ENCODE measurements around the gene ARHGEF28.

The ARHGEF28 gene

GRCh38 chr5:73946278-73946677, 320.3 kb downstream of the ARHGEF28 start:
- Histone ChIP-seq H3K9me3 (ENCODE audit: control insufficient read depth, insufficient read depth, low read length) (no peaks in the 10 kb centered on the region), H3K79me2 (ENCODE audit: control insufficient read depth, low read length) (no peaks in the 10 kb centered on the region), H3K9me2 (replicated peaks; ENCODE audit: control insufficient read depth, low read length) (no peaks in the 10 kb centered on the region), H3K4me1 (ENCODE audit: control insufficient read depth, low read length) (peaks cover 41% of the 10 kb centered on the region), H3K4me3 (ENCODE audit: low read length) (no peak overlapping the region), H3K36me3 (ENCODE audit: control insufficient read depth, low read length) (no peaks in the 10 kb centered on the region), H4K20me1 (ENCODE audit: control insufficient read depth, insufficient read depth, low read depth, low read length) (no peaks in the 10 kb centered on the region), H3K27me3 (ENCODE audit: control insufficient read depth, low read length) (no peaks in the 10 kb centered on the region), H3K4me2 (ENCODE audit: low read length) (no peak overlapping the region), H3K27ac (ENCODE audit: low read depth, low read length) (no peak overlapping the region), H3F3A (ENCODE audit: control insufficient read depth, insufficient read depth) (no peaks in the 10 kb centered on the region)
- no peak for TF ChIP-seq EZH2phosphoT487 (IDR thresholded peaks at IDR 0.05; ENCODE audit: borderline replicate concordance, low read length)
- TF ChIP-seq CTCF (IDR thresholded peaks at IDR 0.05; ENCODE audit: low read depth, low read length, poor library complexity, severe bottlenecking), result no peak

- no peaks in the 10 kb centered on the region for H3K27me3 ChIP-seq (ENCODE audit: control insufficient read depth, low read length)
- no peak for TF ChIP-seq EZH2phosphoT487 (IDR thresholded peaks at IDR 0.05; ENCODE audit: borderline replicate concordance, low read length)
- TF ChIP-seq CTCF (IDR thresholded peaks at IDR 0.05; ENCODE audit: low read depth, low read length, poor library complexity, severe bottlenecking), result no peak
- H3K4me3 ChIP-seq (ENCODE audit: low read length), result no peak overlapping the region
- H3K9me3 ChIP-seq (ENCODE audit: control insufficient read depth, insufficient read depth, low read length), result no peaks in the 10 kb centered on the region
- no peaks in the 10 kb centered on the region for H4K20me1 ChIP-seq (ENCODE audit: control insufficient read depth, insufficient read depth, low read depth, low read length)
- H3K36me3 ChIP-seq (ENCODE audit: control insufficient read depth, low read length), result no peaks in the 10 kb centered on the region
- no peaks in the 10 kb centered on the region for H3K79me2 ChIP-seq (ENCODE audit: control insufficient read depth, low read length)
- no peaks in the 10 kb centered on the region for H3K9me2 ChIP-seq (replicated peaks; ENCODE audit: control insufficient read depth, low read length)
- peaks cover 41% of the 10 kb centered on the region for H3K4me1 ChIP-seq (ENCODE audit: control insufficient read depth, low read length)
- H3K27ac ChIP-seq (ENCODE audit: low read depth, low read length), result no peak overlapping the region
- no peak overlapping the region for H3K4me2 ChIP-seq (ENCODE audit: low read length)
- no peaks in the 10 kb centered on the region for H3F3A ChIP-seq (ENCODE audit: control insufficient read depth, insufficient read depth)
Observed at GRCh38 chr5:73946919-73947602, 321.1 kb downstream of the ARHGEF28 start.

GRCh38 chr5:73947906-73948640, 322.1 kb downstream of the ARHGEF28 start:
- Histone ChIP-seq H3K4me2 (ENCODE audit: low read length) (peak overlapping the region; percentile 34), H3K9me2 (replicated peaks; ENCODE audit: control insufficient read depth, low read length) (no peaks in the 10 kb centered on the region), H3K4me1 (ENCODE audit: control insufficient read depth, low read length) (peaks cover 41% of the 10 kb centered on the region), H3K27ac (ENCODE audit: low read depth, low read length) (peak overlapping the region; percentile 20; the same call in 1 of the 2 replicates), H3K4me3 (ENCODE audit: low read length) (no peak overlapping the region), H3K9me3 (ENCODE audit: control insufficient read depth, insufficient read depth, low read length) (no peaks in the 10 kb centered on the region), H3K79me2 (ENCODE audit: control insufficient read depth, low read length) (no peaks in the 10 kb centered on the region), H3K27me3 (ENCODE audit: control insufficient read depth, low read length) (no peaks in the 10 kb centered on the region), H3K36me3 (ENCODE audit: control insufficient read depth, low read length) (no peaks in the 10 kb centered on the region), H4K20me1 (ENCODE audit: control insufficient read depth, insufficient read depth, low read depth, low read length) (no peaks in the 10 kb centered on the region), H3F3A (ENCODE audit: control insufficient read depth, insufficient read depth) (no peaks in the 10 kb centered on the region)
- TF ChIP-seq CTCF (IDR thresholded peaks at IDR 0.05; ENCODE audit: low read depth, low read length, poor library complexity, severe bottlenecking) (no peak), EZH2phosphoT487 (IDR thresholded peaks at IDR 0.05; ENCODE audit: borderline replicate concordance, low read length) (no peak)

All from DOHH2 (cell line).